ENCODE results near the gene TRDMT1.
A peak's percentile ranks its signal among the peaks of the same experiment; 100 is the strongest.

Gene TRDMT1

DNA sequence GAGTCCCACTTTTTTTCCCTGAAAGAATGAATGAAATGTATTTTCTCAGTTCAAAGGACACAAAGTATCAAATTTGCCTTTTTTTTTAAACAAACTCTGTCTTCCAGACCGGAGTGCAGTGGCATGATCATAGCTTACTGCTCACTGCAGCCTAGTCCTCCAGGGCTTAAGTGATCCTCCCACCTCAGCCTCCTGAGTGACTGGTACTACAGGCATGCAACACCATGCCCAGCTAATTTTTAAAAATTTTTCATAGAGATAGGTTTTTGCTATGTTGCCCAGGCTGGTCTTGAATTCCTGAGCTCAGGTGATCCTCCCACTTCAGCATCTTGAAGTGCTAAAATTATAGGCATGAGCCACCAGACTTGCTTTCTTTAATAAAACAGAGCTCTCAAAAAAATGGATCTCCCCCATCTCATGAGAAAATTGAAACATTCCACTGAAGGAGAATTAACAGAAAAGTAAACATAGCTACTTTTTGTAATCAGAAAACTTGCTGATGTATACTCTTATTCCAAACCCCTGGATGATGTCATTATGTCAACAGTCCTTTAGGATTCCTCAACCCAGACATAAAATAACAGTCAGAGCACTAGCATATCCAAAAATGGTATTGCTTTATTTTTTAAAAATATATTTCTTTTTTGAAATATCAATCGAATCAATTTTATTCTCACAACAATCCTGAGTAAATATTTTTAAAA, 12.3 kb upstream of the TRDMT1 start:
- peaks cover 19% of the 10 kb centered on the region for H3K4me1 ChIP-seq (ENCODE audit: insufficient read depth, low read length)

DNA sequence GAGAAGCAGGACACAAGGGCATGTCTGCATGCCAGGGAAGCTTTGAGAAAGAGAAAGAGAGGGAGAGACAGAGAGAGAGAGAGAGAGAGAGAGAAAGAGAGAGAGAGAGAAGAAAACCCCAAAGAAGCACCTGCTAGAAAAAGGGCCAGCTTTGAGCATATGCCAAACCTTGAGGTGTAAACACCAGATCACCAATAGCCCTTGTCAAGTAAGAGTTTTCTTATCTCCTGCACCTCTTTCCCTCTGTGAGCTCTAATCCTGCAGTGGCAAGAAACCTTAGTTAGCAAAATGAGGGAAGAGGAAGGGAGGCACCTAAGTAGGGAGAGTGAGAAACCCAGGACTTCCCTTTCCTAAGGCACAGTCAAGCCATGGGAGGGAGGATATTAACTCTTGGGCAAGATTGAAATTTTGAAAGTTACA, 11.3 kb upstream of the TRDMT1 start:
- no peaks in the 10 kb centered on the region for H3K9me3 ChIP-seq (ENCODE audit: low read length)
- H3K4me3 ChIP-seq (ENCODE audit: low read length), result no peak overlapping the region
- H3K27me3 ChIP-seq (ENCODE audit: insufficient read depth, low read length), result no peaks in the 10 kb centered on the region
- no peak overlapping the region for H2AFZ ChIP-seq (ENCODE audit: low read depth, low read length)
- H3K4me1 ChIP-seq (ENCODE audit: insufficient read depth, low read length), result peaks cover 19% of the 10 kb centered on the region
- no peaks in the 10 kb centered on the region for H3K36me3 ChIP-seq (ENCODE audit: insufficient read depth, low read length)

More for the DNA sequence above, 12.3 kb upstream of the TRDMT1 start:
- H3K9me3 ChIP-seq (ENCODE audit: low read length), result no peaks in the 10 kb centered on the region
- no peaks in the 10 kb centered on the region for H3K27me3 ChIP-seq (ENCODE audit: insufficient read depth, low read length)
- no peak overlapping the region for H3K4me3 ChIP-seq (ENCODE audit: low read length)
- H2AFZ ChIP-seq (ENCODE audit: low read depth, low read length), result no peak overlapping the region
- H3K36me3 ChIP-seq (ENCODE audit: insufficient read depth, low read length), result no peaks in the 10 kb centered on the region

DNA sequence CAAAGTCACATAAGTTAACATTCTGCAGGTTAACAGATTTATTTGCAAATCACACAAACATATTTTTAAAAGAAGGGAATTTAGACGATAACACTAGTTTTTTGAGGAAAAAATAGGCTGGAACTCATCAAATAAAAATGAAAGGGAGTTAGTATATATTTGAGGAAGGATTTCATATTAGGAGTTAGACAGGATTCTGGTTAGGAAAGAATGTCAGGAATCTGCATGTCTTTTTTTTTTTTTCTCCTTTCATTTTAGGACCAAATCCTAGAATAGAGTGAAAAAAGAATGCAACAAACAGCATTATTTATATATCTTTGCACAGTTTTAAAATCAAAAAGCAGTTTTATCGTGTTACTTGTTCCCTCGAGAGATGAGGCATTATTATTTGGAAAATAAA, 8.9 kb upstream of the TRDMT1 start:
- Histone ChIP-seq H3K36me3 (ENCODE audit: insufficient read depth, low read length) (no peaks in the 10 kb centered on the region), H3K4me3 (ENCODE audit: low read length) (no peak overlapping the region), H3K4me1 (ENCODE audit: insufficient read depth, low read length) (peaks cover 13% of the 10 kb centered on the region), H3K27me3 (ENCODE audit: insufficient read depth, low read length) (no peaks in the 10 kb centered on the region), H3K9me3 (ENCODE audit: low read length) (no peaks in the 10 kb centered on the region), H2AFZ (ENCODE audit: low read depth, low read length) (no peak overlapping the region)

DNA sequence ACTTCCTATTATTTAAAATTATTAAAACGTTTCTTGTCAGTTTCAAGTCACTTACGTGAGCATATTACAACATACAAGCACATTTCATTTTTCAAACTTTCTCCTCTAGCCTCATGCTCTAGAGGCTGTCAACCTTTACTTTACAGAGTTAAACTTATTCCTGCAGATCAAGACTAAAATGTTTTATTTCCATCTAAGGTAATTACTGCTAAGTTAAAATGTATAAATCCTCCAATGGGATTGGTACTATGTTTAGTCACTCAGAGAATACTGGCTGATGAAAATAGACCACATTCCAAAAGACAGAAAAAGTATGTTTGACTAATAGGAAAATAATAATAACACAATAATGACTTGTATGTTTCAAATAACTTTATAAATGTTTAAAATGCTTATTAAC, 8.4 kb upstream of the TRDMT1 start:
- no peaks in the 10 kb centered on the region for H3K27me3 ChIP-seq (ENCODE audit: insufficient read depth, low read length)
- no peak overlapping the region for H3K4me3 ChIP-seq (ENCODE audit: low read length)
- no peak overlapping the region for H2AFZ ChIP-seq (ENCODE audit: low read depth, low read length)
- H3K4me1 ChIP-seq (ENCODE audit: insufficient read depth, low read length), result peaks cover 9% of the 10 kb centered on the region
- no peaks in the 10 kb centered on the region for H3K36me3 ChIP-seq (ENCODE audit: insufficient read depth, low read length)
- no peaks in the 10 kb centered on the region for H3K9me3 ChIP-seq (ENCODE audit: low read length)

DNA sequence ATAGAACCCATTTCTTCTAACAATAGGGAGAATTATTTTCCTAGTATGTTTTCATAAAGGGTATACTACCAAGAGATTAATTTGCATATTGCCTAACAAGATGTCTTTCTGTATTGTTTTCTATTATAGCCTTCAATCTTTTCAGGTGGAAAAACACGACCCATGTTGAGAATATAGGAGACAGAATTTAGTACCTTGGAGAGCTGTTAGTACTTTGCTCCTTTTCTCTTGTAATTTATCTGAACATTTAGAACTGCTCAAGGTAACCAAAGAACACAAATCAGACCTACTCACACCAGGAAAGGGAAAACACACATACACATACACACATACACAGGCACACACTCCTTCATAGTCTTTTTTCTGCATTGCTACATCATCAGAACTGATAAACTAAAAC, 7.8 kb upstream of the TRDMT1 start:
- H2AFZ ChIP-seq (ENCODE audit: low read depth, low read length), result no peak overlapping the region
- no peak overlapping the region for H3K4me3 ChIP-seq (ENCODE audit: low read length)
- H3K4me1 ChIP-seq (ENCODE audit: insufficient read depth, low read length), result peaks cover 9% of the 10 kb centered on the region
- H3K9me3 ChIP-seq (ENCODE audit: low read length), result no peaks in the 10 kb centered on the region
- no peaks in the 10 kb centered on the region for H3K27me3 ChIP-seq (ENCODE audit: insufficient read depth, low read length)
- H3K36me3 ChIP-seq (ENCODE audit: insufficient read depth, low read length), result no peaks in the 10 kb centered on the region

DNA sequence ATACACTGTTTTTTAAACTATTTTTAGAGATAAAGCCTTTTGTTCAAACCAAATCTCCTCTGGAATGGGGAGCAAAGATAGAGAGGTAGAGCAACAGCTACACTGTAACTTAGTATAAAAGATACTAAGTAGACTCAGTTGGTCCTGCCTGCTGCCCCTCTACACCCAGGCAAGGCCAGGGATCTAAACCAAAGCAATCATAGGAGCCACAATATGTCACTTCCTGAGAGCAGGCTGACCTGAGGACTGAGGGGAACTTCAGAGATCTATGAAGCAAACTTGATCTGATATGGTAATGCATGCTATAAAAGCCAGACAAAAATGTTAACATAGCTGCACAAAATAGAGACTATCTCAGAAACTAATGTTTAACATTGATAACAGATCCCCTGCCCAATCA, 7.0 kb upstream of the TRDMT1 start:
- Histone ChIP-seq H3K27me3 (ENCODE audit: insufficient read depth, low read length) (no peaks in the 10 kb centered on the region), H2AFZ (ENCODE audit: low read depth, low read length) (no peak overlapping the region), H3K9me3 (ENCODE audit: low read length) (no peaks in the 10 kb centered on the region), H3K4me3 (ENCODE audit: low read length) (no peak overlapping the region), H3K4me1 (ENCODE audit: insufficient read depth, low read length) (peaks cover 9% of the 10 kb centered on the region), H3K36me3 (ENCODE audit: insufficient read depth, low read length) (no peaks in the 10 kb centered on the region)

DNA sequence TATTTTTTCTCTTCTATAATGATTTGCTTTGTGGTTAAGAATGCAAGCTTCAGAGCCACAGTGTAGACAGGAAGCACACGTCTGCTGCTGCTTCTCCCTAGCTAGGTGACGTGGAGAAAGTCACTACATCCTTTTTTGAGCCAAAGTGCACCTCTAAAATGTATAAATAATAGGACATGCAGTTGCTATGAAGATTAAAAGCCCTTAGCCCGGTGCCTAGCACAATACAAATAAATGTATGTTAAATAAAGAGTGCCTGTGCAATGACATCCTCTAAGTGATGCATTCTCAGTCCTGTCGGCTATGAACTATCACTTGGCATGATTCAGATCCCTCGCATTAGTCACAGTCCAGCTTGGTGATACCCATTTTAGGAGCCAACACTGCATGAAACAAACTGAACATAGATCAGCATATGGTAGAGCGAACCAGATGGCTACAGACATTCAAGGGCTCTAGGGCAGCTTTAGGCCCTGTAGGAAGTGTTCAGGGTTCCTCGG, 4.8 kb upstream of the TRDMT1 start:
- H3K9me3 ChIP-seq (ENCODE audit: low read length), result no peaks in the 10 kb centered on the region
- no peak overlapping the region for H2AFZ ChIP-seq (ENCODE audit: low read depth, low read length)
- H3K4me1 ChIP-seq (ENCODE audit: insufficient read depth, low read length), result peaks cover 22% of the 10 kb centered on the region
- H3K4me3 ChIP-seq (ENCODE audit: low read length), result no peak overlapping the region
- H3K36me3 ChIP-seq (ENCODE audit: insufficient read depth, low read length), result no peaks in the 10 kb centered on the region
- H3K27me3 ChIP-seq (ENCODE audit: insufficient read depth, low read length), result no peaks in the 10 kb centered on the region

DNA sequence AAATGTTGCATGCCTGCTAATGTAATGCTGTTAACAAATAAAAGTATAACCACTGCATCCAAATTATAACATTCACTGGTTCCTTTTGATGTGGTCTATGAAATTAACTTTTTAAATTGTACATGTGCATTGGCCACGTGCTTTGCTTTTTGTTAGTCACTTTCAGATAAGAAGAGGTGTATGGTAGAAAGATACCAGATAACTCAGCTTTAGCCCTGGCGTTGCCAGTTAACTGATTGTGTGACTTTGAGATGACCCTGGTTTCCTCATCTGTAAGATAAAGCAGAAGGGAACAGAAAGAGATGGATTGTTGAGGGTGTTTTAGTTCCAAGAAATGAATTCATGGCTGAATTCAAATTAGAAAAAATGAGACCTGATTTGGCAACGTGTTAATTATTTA, 1.9 kb upstream of the TRDMT1 start:
- Histone ChIP-seq H3K9me3 (ENCODE audit: low read length) (no peaks in the 10 kb centered on the region), H3K36me3 (ENCODE audit: insufficient read depth, low read length) (no peaks in the 10 kb centered on the region), H3K4me1 (ENCODE audit: insufficient read depth, low read length) (peaks cover 31% of the 10 kb centered on the region), H3K27me3 (ENCODE audit: insufficient read depth, low read length) (no peaks in the 10 kb centered on the region), H3K4me3 (ENCODE audit: low read length) (no peak overlapping the region), H2AFZ (ENCODE audit: low read depth, low read length) (no peak overlapping the region)

DNA sequence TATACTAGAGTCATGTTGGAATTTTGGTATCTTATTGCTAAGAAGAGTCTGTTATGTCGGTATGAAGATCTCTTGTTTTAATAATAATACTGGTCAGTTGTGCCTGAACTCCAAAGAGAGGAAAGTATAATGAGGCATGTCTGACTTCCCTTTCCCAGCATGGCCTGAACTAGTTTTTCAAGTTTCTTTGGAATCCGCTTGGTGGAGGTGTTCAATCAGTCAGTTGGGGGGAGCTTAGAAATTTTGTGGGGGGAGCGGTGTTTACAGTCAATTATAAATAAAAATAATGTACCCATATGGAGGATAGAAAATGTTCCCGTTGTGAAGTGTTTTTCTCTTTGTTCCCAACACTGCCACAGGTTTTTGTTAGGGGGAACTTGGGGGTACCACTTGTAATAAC, 1.5 kb upstream of the TRDMT1 start:
- Histone ChIP-seq H3K4me3 (ENCODE audit: low read length) (no peak overlapping the region), H3K27me3 (ENCODE audit: insufficient read depth, low read length) (no peaks in the 10 kb centered on the region), H3K9me3 (ENCODE audit: low read length) (no peaks in the 10 kb centered on the region), H3K4me1 (ENCODE audit: insufficient read depth, low read length) (peaks cover 31% of the 10 kb centered on the region), H2AFZ (ENCODE audit: low read depth, low read length) (no peak overlapping the region), H3K36me3 (ENCODE audit: insufficient read depth, low read length) (no peaks in the 10 kb centered on the region)

DNA sequence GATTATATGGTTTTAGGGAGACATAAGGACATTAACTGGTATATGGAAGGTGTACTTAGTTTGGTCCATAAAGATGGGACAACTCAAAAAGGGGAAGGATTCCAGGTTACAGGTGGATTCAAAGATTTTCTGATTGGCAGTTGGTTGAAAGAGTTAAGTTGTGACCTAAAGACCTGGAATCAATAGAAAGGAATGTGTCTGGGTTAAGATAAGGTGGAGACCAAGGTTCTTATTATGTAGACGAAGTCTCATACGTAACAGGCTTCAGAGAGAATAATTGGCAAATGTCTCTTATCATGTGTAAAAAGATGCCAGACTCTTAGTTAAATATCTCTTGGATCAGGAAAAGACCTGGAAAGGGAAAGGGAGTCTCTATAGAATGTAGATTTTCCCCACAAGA, 1.0 kb upstream of the TRDMT1 start:
- Histone ChIP-seq H3K36me3 (ENCODE audit: insufficient read depth, low read length) (no peaks in the 10 kb centered on the region), H3K9me3 (ENCODE audit: low read length) (no peaks in the 10 kb centered on the region), H3K4me3 (ENCODE audit: low read length) (peak overlapping the region; percentile 81), H3K4me1 (ENCODE audit: insufficient read depth, low read length) (peaks cover 31% of the 10 kb centered on the region), H3K27me3 (ENCODE audit: insufficient read depth, low read length) (no peaks in the 10 kb centered on the region), H2AFZ (ENCODE audit: low read depth, low read length) (peak overlapping the region; percentile 40)

DNA sequence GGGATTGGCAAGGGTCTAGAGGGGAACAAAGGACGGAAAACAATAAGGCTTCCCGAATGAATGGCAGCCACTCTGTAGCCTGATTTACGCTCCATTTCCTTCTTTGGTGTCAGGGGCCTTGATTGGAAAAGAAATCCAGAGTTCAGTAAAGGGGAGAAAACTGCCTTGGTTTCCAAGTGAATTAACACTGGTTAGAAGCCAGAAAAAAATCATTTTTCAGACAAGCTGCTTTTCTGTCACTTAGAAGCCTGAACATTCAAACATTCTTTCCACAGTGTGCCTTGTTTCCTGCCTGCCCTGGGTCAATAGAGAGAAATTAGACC, 283 bp upstream of the TRDMT1 start:
- H3K9me3 ChIP-seq (ENCODE audit: low read length), result no peaks in the 10 kb centered on the region
- H3K4me3 ChIP-seq (ENCODE audit: low read length), result peak overlapping the region; percentile 81
- H3K27me3 ChIP-seq (ENCODE audit: insufficient read depth, low read length), result no peaks in the 10 kb centered on the region
- H3K36me3 ChIP-seq (ENCODE audit: insufficient read depth, low read length), result no peaks in the 10 kb centered on the region
- H2AFZ ChIP-seq (ENCODE audit: low read depth, low read length), result peak overlapping the region; percentile 40
- H3K4me1 ChIP-seq (ENCODE audit: insufficient read depth, low read length), result peaks cover 31% of the 10 kb centered on the region

DNA sequence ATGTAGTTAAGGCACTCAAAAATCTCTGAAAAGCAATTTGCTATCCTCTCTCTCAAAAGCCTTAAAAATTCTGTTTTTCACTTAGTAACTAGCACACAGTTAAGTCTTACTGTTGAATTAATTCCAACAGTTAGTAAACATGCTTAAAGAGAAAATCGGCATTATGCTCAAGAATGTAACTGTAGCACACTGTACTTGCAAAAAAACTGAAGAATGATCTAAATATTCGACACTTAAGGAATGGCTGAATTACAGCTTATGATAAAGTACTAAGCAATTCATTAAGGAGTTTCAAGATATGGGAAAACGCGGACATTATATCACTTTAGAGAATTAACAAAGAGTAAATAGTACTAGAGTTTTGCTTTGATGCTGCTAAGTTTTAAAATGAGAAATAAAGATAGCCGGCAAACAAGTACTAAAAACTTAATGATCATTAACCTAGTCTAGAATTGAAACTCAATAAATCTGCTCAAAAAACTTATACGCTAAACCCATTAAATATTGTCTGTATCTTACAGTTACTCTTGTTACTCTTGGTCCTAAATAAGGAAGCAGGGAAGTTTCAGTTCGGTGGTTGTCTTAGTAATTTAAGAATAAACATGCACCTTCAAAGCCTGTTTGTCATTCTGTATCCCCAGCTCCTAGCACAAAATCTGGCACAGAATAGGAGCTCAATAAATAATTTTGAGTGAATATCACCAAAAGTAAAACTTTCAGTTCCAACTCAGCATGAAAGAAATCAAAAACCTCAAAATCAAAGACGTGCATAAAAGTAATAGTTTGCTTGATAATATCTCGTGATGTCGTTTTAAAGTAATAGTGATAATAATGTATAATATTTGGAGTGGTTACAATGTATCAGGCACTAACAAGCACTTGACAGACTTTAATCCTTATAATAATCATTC, 1.2 kb downstream of the TRDMT1 start:
- H3K4me3 ChIP-seq (ENCODE audit: low read length), result peak overlapping the region; percentile 81
- no peaks in the 10 kb centered on the region for H3K36me3 ChIP-seq (ENCODE audit: insufficient read depth, low read length)
- no peaks in the 10 kb centered on the region for H3K9me3 ChIP-seq (ENCODE audit: low read length)
- H3K27me3 ChIP-seq (ENCODE audit: insufficient read depth, low read length), result no peaks in the 10 kb centered on the region
- no peak overlapping the region for H2AFZ ChIP-seq (ENCODE audit: low read depth, low read length)
- peaks cover 31% of the 10 kb centered on the region for H3K4me1 ChIP-seq (ENCODE audit: insufficient read depth, low read length)

DNA sequence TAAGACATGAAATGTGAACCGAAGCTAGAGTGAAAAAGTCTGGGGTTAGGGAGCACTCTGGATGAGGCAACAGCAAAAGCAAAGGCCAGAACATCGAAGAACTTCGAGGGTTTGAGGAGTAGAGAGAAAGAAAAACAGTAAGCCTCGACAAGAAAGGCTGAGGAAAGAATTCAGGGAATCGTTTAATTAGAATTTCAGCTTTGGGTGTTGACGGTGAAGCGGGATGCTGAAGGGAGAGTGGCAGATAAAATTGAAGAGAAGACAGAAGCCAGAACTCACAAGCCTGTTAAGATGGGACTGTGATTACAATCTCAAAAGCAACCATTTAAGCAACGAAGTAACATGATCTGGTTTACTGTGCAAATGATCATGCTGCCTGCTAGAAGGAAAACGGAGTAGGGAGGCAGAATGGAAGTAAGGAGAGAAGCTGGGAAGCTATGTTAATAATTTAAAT, 2.1 kb downstream of the TRDMT1 start:
- no peak overlapping the region for H2AFZ ChIP-seq (ENCODE audit: low read depth, low read length)
- H3K9me3 ChIP-seq (ENCODE audit: low read length), result no peaks in the 10 kb centered on the region
- peaks cover 31% of the 10 kb centered on the region for H3K4me1 ChIP-seq (ENCODE audit: insufficient read depth, low read length)
- H3K27me3 ChIP-seq (ENCODE audit: insufficient read depth, low read length), result no peaks in the 10 kb centered on the region
- no peaks in the 10 kb centered on the region for H3K36me3 ChIP-seq (ENCODE audit: insufficient read depth, low read length)
- peak overlapping the region; percentile 81 for H3K4me3 ChIP-seq (ENCODE audit: low read length)
